ENCODE data around the gene RNF121. TPM values are rescaled to one million over a fixed set of nuclear protein-coding genes. Genes with fewer than 3 reads are reported as not detected.

The RNF121 gene
- total and polyA plus RNA-seq, 2 of the 13 experiments (the other 11 are each of a cell fraction or from before 2014, with no cell fraction given): 28.6 to 44.3 TPM

GRCh38 chr11:71976551-71976950 lies 47.7 kb downstream of the RNF121 start:
- Histone ChIP-seq H3K9ac (ENCODE audit: insufficient read depth, low read depth, low read length) (no peak overlapping the region), H3K4me3 (replicated peaks in 1 of 3; ENCODE audit: insufficient read depth in 1 of 3, low read depth in 2 of 3, low read length in 3 of 3) (no peak overlapping the region), H3K4me1 (ENCODE audit: insufficient read depth, low read length) (no peaks in the 10 kb centered on the region), H3K9me3 (ENCODE audit: low read length) (no peaks in the 10 kb centered on the region), H3K79me2 (ENCODE audit: insufficient read depth, low read length) (peaks cover 2% of the 10 kb centered on the region), H3K4me2 (ENCODE audit: low read depth, low read length) (no peak overlapping the region), H3K36me3 (replicated peaks in 1 of 2; ENCODE audit: control insufficient read depth in 1 of 2, insufficient read depth in 2 of 2, low read length in 2 of 2) (peaks cover 7 to 41% of the 10 kb centered on the region in 2 experiments; a peak in 4 of 5 replicates), H2AFZ (ENCODE audit: low read length) (no peak overlapping the region), H3K27ac (ENCODE audit: extremely low read length, insufficient read depth, low read length) (no peak overlapping the region), H3K27me3 (ENCODE audit: control insufficient read depth in 1 of 2, insufficient read depth in 2 of 2, low read length in 2 of 2) (no peaks in the 10 kb centered on the region), H4K20me1 (ENCODE audit: insufficient read depth, low read length) (no peaks in the 10 kb centered on the region)
- TF ChIP-seq NFYC (CRISPR knock-in tag; IDR thresholded peaks at IDR 0.05) (no peak), ZNF567 (CRISPR knock-in tag; IDR thresholded peaks at IDR 0.05; ENCODE audit: borderline replicate concordance) (no peak), PHF20 (CRISPR knock-in tag; IDR thresholded peaks at IDR 0.05) (no peak), CSRNP1 (CRISPR knock-in tag; IDR thresholded peaks at IDR 0.05) (no peak), AKNA (CRISPR knock-in tag; IDR thresholded peaks at IDR 0.05; ENCODE audit: borderline replicate concordance) (no peak), ZBTB34 (CRISPR knock-in tag; IDR thresholded peaks at IDR 0.05) (no peak)
- FAIRE-seq: no peak
- CTCF ChIA-PET (ENCODE audit: low intra/inter-chr PET ratio, low total read pairs): no interaction called here
- 98% methylated on average over 5 of the region's 5 CpGs for WGBS (ENCODE audit: low lambda C conversion rate)
- BruUV-seq (replicated peaks): no TSS peak
- no peak for ATAC-seq
- no peak for DNase-seq (ENCODE audit: low spot score)
- in situ Hi-C loops (cut with HindIII; ENCODE audit: extremely low pct_ligation_motif_present, low pct_unique_long_range_greater_than_20kb): no loop called here
- POLR2A ChIA-PET: interaction anchor here (1.3 kb wide), 1 partner anchor 28 kb away, joined by 3 read pairs; no protein-coding TSS in a partner anchor
- intact Hi-C loops (cut with micrococcal nuclease; ENCODE audit: unreplicated experiment): no loop called here

Data from HepG2 (cell line).